Erythroblast (primary cell): Measurements from ENCODE around the gene C5AR2.
"Not testable (repeated sequence)": the region's sequence is repeated elsewhere in the genome, so short reads cannot be mapped to it uniquely, and the experiment has no call there.

Experiments used
- DNase-seq, 2 experiments: peaks; one replicate each; lab custom pipeline; 2025; lab: John Stamatoyannopoulos, UW
- GATA1 ChIP-seq: IDR thresholded peaks from 2 replicates; pipeline ENCODE4 v1.6.1; 2011; ENCODE audit warnings: low read depth, mild to moderate bottlenecking, control low read depth, low read length, moderate library complexity
- POLR2A ChIP-seq: IDR thresholded peaks from 2 replicates; pipeline ENCODE4 v1.6.1; 2011; ENCODE audit warnings: mild to moderate bottlenecking, low read length

The C5AR2 gene

GRCh38 chr19:47331931-47332547 lies at the start of gene C5AR2:
TSS of gene C5AR2 (plus strand) at chr19:47332175. CDS start at chr19:47340800, 8,625 bp downstream.
- no peak for DNase-seq
- TF ChIP-seq GATA1 (no peak), POLR2A (peak; percentile 88)

GRCh38 chr19:47283405-47284059 lies 48.4 kb upstream of the C5AR2 start:
- TF ChIP-seq POLR2A (no peak), GATA1 (no peak)
- no peak for DNase-seq

GRCh38 chr19:47284324-47284899 lies 47.6 kb upstream of the C5AR2 start:
- no peak for TF ChIP-seq GATA1
- no peak for TF ChIP-seq POLR2A
- DNase-seq: peak; percentile 68 to 85

- peak; percentile 81 to 92 for DNase-seq
- TF ChIP-seq GATA1 (no peak), POLR2A (no peak)
Observed at GRCh38 chr19:47296036-47296435, 35.9 kb upstream of the C5AR2 start.

DNA sequence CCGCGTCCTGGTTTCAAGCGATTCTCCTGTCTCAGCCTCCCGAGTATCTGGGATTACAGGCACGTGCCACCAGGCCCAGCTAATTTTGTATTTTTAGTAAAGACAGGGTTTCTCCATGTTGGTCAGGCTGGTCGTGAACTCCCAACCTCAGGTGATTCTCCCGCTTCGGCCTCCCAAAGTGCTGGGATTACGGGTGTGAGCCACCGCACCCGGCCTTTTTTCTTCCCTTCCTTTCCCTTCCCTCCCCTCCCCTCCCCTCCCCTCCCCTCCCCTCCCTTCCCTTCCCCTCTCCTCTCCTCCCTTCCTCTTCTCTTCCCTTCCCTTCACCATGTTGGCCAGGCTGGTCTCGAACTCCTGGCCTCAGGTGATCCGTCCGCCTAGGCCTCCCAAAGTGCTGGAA lies 31.1 kb upstream of the C5AR2 start:
- not testable (repeated sequence) for DNase-seq

- no peak for TF ChIP-seq POLR2A
- TF ChIP-seq GATA1: no peak
- DNase-seq: no peak
Observed at GRCh38 chr19:47302249-47302648, 29.7 kb upstream of the C5AR2 start.

DNA sequence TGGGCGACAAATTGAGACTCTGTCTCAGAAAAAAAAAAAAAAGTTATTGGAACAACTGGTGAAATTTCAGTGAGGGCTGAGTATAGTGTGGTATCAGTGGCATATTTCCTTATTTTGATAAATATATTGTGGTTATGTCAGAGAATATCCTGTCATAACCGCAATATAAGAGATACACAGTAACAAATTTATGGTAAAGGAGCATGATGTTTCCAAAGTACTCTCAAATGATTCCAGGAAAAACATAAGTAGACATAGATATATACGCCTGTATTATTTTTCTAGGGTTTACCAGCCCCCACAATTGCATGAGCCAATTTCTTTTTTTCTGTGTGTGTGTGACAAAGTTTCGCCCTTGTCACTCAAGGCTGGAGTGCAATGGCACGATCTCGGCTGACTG lies 28.0 kb upstream of the C5AR2 start:
- TF ChIP-seq GATA1 (no peak), POLR2A (no peak)
- no peak for DNase-seq

DNA sequence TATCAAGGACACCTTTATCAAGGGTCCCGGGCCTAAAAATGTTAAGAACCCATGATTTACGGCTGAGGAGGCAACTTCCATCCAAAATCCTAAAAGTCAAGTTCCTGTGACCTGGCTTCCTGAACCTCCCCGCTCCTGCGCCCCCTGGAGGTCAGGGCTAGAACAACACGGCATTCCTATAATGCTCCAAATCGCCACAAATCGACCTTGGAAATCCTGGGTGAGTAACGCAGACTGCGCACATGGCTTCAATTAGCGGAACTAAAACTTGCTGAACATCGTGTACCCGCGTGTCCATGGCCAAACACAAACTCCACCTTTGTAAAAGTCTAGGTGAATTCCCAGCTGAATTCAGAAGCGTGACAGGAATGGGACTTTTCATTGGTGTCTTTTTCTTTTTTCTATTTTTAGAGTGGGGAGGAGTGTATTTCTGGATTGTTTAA lies 26.6 kb upstream of the C5AR2 start:
- TF ChIP-seq GATA1 (no peak), POLR2A (no peak)

GRCh38 chr19:47306303-47306702 lies 25.7 kb upstream of the C5AR2 start:
- DNase-seq: no peak
- no peak for TF ChIP-seq GATA1
- TF ChIP-seq POLR2A: no peak

More for the DNA sequence above, 26.6 kb upstream of the C5AR2 start:
- peak; percentile 53 to 83 for DNase-seq

- TF ChIP-seq POLR2A: no peak
- TF ChIP-seq GATA1: no peak
- DNase-seq: no peak
Observed at GRCh38 chr19:47309038-47309437, 22.9 kb upstream of the C5AR2 start.

DNA sequence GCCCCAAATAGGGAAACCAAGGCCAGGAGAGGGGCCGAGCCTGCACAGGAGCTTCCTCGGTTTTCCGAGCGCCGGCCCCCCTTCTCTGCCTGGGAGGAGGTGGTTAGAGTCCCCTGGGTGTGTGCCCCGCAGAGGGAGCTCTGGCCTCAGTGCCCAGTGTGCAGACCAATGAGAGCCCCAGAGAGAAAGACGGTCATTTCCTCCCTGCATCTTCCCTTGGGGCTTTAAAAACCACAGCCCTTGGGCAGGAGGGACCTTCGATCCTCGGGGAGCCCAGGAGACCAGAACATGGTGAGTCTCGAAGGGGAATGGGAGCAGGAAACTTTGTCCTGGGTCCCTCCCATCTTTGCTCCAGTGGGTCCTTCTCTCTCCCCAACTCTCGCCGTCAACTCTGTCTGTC lies 22.4 kb upstream of the C5AR2 start, which contains the start of gene C5AR1:
Gene C5AR1, plus strand, starts transcription at position 254 of the 400 bp plus-strand sequence. Its CDS starts 35 bp downstream, at position 289.
- TF ChIP-seq GATA1 (no peak), POLR2A (no peak)
- DNase-seq: peak in 1 of 2 experiments; percentile 39

DNA sequence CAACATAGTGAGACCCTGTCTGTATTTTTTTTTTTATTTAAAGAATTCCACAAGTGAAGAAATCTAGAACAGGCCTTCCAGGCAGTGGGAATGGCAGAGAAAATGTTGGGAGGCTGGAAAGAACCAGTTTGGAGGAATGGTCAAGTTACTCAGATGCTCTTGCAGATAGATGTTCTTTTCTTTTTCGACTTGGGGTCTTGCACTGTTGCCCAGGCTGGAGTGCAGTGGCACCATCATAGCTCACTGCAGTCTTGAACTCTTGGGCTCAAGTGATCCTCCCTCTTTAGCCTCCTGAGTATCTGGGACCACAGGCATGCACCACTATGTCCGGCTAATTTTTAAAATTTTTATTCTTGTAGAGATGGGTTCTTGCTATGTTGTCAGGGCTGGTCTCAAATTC lies 21.7 kb upstream of the C5AR2 start:
- TF ChIP-seq GATA1: no peak
- TF ChIP-seq POLR2A: no peak

GRCh38 chr19:47310819-47311218 lies 21.2 kb upstream of the C5AR2 start:
- DNase-seq: peak in 1 of 2 experiments; percentile 48
- TF ChIP-seq POLR2A: no peak
- TF ChIP-seq GATA1: no peak

More for the DNA sequence above, 21.7 kb upstream of the C5AR2 start:
- no peak for DNase-seq

DNA sequence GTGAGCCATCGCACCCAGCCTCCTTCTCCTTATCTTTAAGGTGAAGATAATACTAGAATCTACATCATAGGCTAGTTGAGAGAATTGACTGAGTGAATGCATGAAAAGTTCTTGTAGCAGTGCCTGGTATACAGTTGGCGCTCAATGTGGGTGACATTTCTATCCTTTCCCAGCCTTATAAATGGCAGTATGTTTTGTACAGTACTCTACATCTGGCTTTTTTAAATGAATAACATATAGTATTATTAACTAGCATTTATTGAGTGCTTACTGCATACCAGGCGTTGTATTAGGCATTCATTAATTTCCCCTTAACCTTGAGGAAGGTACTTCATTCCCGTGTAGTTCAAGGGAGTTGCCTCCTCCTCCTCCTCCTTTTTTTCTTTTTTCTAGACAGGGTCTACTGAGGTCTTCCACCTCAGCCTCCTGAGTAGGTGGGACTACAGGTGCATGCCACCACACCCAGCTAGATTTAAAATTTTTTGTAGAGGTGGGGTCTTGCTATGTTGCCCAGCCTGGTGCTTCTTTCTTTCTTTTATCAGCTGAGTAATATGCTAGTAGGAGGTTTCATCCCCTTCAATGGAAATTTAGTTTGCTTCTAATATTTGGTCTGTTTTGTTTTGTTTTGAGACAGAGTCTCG lies 19.5 kb upstream of the C5AR2 start:
- no peak for DNase-seq
- TF ChIP-seq POLR2A (no peak), GATA1 (no peak)
